Heart right ventricle (tissue), 16 donors: ENCODE data around the gene C16orf82. TPM values are rescaled to one million over a fixed set of nuclear protein-coding genes. Genes with fewer than 3 reads are reported as not detected.

Experiments
- ATAC-seq, 8 donors: fragments of 200-7000 bp; cut with Tn5 transposase; one replicate each; pipeline ENCODE4 v1.9.1; 2020; ENCODE audit warnings: mild to moderate bottlenecking in 8 of 8, moderate library complexity in 8 of 8, moderate number of reproducible peaks in 1 of 8
- DNase-seq, 2 donors: peaks; one replicate each; pipeline ENCODE4 v3.0.0-alpha.2; 2020
- H3K27ac ChIP-seq, 10 donors: fragments of 200-600 bp; sonication (generic) in 2 of 10; one replicate each; pipeline versions ENCODE4 v1.5.0 to v1.8.0; 2020 to 2022; ENCODE audit warnings: mild to moderate bottlenecking in 3 of 10
- H3K27me3 ChIP-seq, 7 donors: fragments of 200-600 bp; one replicate each; pipeline ENCODE4 v1.8.0; 2021 to 2022; ENCODE audit warnings: mild to moderate bottlenecking in 2 of 7
- H3K36me3 ChIP-seq, 9 donors: fragments of 200-600 bp; sonication (generic) in 1 of 9; one replicate each; pipeline versions ENCODE4 v1.5.0 to v1.8.0; 2020 to 2022; ENCODE audit warnings: mild to moderate bottlenecking in 2 of 9
- H3K4me1 ChIP-seq, 9 donors: fragments of 200-600 bp; sonication (generic) in 1 of 9; one replicate each; pipeline versions ENCODE4 v1.5.0 to v1.8.0; 2020 to 2022; ENCODE audit warnings: mild to moderate bottlenecking in 4 of 9
- H3K4me3 ChIP-seq, 10 donors: fragments of 200-600 bp; sonication (generic) in 2 of 10; one replicate each; pipeline versions ENCODE4 v1.5.0 to v1.8.0; 2020 to 2022; ENCODE audit warnings: mild to moderate bottlenecking in 7 of 10, moderate library complexity in 2 of 10
- H3K9me3 ChIP-seq, 11 donors: fragments of 200-600 bp in 10 of 11; sonication (generic) in 2 of 11; one replicate each; pipeline versions ENCODE4 v1.5.0 to v1.8.0; 2013 to 2022; ENCODE audit warnings: mild to moderate bottlenecking in 2 of 11, control low read depth in 1 of 11, moderate library complexity in 1 of 11
- WGBS, 2 donors: extraction: QIAGEN DNeasy Blood & Tissue Kit; methylation state at CpG; one replicate each; pipeline ENCODE4 v1.1.7; 2013; ENCODE audit warnings: inconsistent platforms in 1 of 2; 5-methylcytosine and 5-hydroxymethylcytosine counted together
- intact Hi-C, 10 donors: fragments of 100-400 bp; cut with DNase I; formaldehyde crosslinking; loops; one replicate each; pipeline versions ENCODE4 v1.11.1 to v1.14.2; 2022
- long read RNA-seq, 3 donors: library from polyadenylated mRNA; unstranded; transcript quantifications; one replicate each; pipeline ENCODE4 v2.0.0, GENCODE V29; 2020 to 2021
- polyA plus RNA-seq, 2 donors: library from polyadenylated mRNA; stranded (reverse); fragments of 200-250 nt; gene quantifications; one replicate each; pipeline ENCODE4 v1.2.3, GENCODE V29; 2013
- total RNA-seq, 10 donors: library from RNA; stranded (reverse); fragmentation: NEBNext Ultra II Directional in 3 of 10; extraction: Animal tissue kit (Norgen Biotek cat#: 25700) in 3 of 10; gene quantifications; one replicate each; pipeline versions ENCODE4 v1.2.1 to v1.2.4, GENCODE V29; 2021 to 2023
- TF ChIP-seq, protein P1 (sequence below), 9 donors: fragments of 200-600 bp; sonication (generic) in 2 of 9; IDR thresholded peaks; one replicate each; pipeline versions ENCODE4 v1.5.0 to v1.8.0; 2021 to 2022; ENCODE audit warnings: antibody characterized with exemption in 9 of 9, mild to moderate bottlenecking in 5 of 9, moderate library complexity in 1 of 9
- donor health status: Arrhythmogenic right ventricular cardiomyopathy.
- donor health status: ischemic (EF 13 %, LVEDD 7.1; RV severe dilation, severe dysfunction).
- donor health status: healthy with polysubstance abuse.
- donor health status: DM: no; HTN: yes; CAD: no.
- donor health status: DM: no; HTN: no; CAD: no.
- donor health status: ischemic (EF 25% LVEDD 6.9; RV normal size, moderate dysfunction).
- donor health status: ischemic (EF 25% LVEDD 5.7; RV mildly dilated, moderate dysfunction).
- donor health status: healthy.
- donor health status: DM: yes; HTN: yes; CAD: no.
- donor health status: Ischemic cardiomyopathy.
- donor health status: ischemic (EF 35%, LVEDD 5.7; RV mildly dilated, moderate dysfunction).
- donor health status: nonischemic (EF 11% LVEDD 7.7; RV severe dilation, severe dysfunction).
- donor health status: DM: yes; HTN: yes; CAD: no.
- donor health status: PGD.
- donor health status: ischemic (EF 29% LVEDD 5.4; RV normal size, mild dysfunction).
- donor health status: nonischemic (EF 23%, LVEDD 6.1; RV moderate dilation, normal function).

The C16orf82 gene
- total RNA-seq (not detected), polyA plus RNA-seq (not detected)
- long read RNA-seq, donor 1: 0 reads
- long read RNA-seq, donor 2: 0 reads
- long read RNA-seq, donor 3: 0 reads

GRCh38 chr16:27066668-27067537, at the start of gene C16orf82:
Gene C16orf82 (plus strand): TSS chr16:27066927.
- 42 to 45% methylated on average over 22 of the region's 22 CpGs for WGBS, 2 donors
- ATAC-seq: peak in 2 of 8 donors; percentile 24 to 67

DNA sequence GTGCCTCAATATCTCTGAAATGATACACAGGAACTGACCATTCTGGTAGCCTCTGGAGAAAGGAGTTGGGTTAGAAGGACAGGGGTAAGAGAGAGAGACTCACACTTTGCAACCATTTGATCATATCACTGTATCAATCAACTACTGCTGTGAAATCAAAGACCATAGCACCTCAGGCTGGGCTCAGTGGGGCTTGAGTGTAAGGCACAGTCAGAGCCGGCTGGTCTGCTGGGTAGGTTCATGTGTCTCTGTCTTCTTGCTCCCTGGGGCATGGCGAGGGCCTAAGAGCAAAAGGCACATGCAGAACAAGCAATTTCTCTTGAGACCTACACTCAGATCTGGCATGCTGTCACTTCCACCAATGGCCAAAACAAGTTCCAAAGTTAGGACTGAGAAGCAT, 46.7 kb upstream of the C16orf82 start:
- H3K4me1 ChIP-seq: no peaks in the 10 kb centered on the region

More at GRCh38 chr16:27066668-27067537, at the start of gene C16orf82:
- Histone ChIP-seq H3K36me3 (no peaks in the 10 kb centered on the region), H3K4me1 (no peaks in the 10 kb centered on the region), H3K27ac (no peak within 1 kb of the TSS), H3K4me3 (no peak within 1 kb of the TSS), H3K9me3 (peaks cover 0 to 10% (median 0%) of the 10 kb centered on the region in 11 donors), H3K27me3 (peaks cover 0 to 32% (median 21%) of the 10 kb centered on the region in 7 donors)
- TF ChIP-seq, protein P1, sequence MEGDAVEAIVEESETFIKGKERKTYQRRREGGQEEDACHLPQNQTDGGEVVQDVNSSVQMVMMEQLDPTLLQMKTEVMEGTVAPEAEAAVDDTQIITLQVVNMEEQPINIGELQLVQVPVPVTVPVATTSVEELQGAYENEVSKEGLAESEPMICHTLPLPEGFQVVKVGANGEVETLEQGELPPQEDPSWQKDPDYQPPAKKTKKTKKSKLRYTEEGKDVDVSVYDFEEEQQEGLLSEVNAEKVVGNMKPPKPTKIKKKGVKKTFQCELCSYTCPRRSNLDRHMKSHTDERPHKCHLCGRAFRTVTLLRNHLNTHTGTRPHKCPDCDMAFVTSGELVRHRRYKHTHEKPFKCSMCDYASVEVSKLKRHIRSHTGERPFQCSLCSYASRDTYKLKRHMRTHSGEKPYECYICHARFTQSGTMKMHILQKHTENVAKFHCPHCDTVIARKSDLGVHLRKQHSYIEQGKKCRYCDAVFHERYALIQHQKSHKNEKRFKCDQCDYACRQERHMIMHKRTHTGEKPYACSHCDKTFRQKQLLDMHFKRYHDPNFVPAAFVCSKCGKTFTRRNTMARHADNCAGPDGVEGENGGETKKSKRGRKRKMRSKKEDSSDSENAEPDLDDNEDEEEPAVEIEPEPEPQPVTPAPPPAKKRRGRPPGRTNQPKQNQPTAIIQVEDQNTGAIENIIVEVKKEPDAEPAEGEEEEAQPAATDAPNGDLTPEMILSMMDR (IDR thresholded peaks at IDR 0.05): no peak
- intact Hi-C loops: no loop called here
- DNase-seq: no peak

DNA sequence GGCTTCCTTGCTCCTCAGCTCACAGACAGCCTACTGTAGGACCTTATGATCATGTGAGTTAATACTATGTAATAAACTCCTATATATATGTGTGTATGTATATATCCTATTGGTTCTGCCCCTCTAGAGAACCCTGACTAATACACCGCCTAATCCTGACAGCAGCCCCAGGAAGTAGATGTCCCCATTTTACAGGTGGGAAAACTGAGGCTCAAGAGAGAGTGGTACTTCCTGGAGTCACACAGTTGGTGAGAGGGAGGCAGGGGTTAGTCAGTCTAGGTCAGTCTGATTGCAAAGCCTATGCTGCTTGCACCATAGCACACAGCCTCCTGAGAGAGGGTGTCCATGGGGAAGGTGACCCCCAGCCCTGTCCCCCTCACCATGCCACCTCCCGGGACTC, 42.7 kb upstream of the C16orf82 start:
- WGBS, 2 donors: 75 to 89% methylated on average over 2 of the region's 2 CpGs
- Histone ChIP-seq H3K9me3 (peaks cover 0 to 8% (median 0%) of the 10 kb centered on the region in 11 donors), H3K4me1 (no peaks in the 10 kb centered on the region), H3K27me3 (peaks cover 0 to 4% (median 0%) of the 10 kb centered on the region in 7 donors), H3K27ac (no peak overlapping the region), H3K36me3 (no peaks in the 10 kb centered on the region), H3K4me3 (no peak overlapping the region)
- ATAC-seq (no peak), DNase-seq (no peak)
- intact Hi-C loops: loop anchor here in 1 of 10 donors (10.0 kb wide), 1 partner anchor 61 kb away; no protein-coding TSS in a partner anchor
- TF ChIP-seq, protein P1 (IDR thresholded peaks at IDR 0.05): no peak

More for the DNA sequence above, 46.7 kb upstream of the C16orf82 start:
- Histone ChIP-seq H3K27ac (no peak overlapping the region), H3K27me3 (peaks cover 0 to 4% (median 0%) of the 10 kb centered on the region in 7 donors), H3K36me3 (no peaks in the 10 kb centered on the region), H3K4me3 (no peak overlapping the region), H3K9me3 (peaks cover 0 to 8% (median 0%) of the 10 kb centered on the region in 11 donors)
- DNase-seq (no peak), ATAC-seq (no peak)
- TF ChIP-seq, protein P1 (IDR thresholded peaks at IDR 0.05): no peak
- intact Hi-C loops: loop anchor here in 1 of 10 donors (10.0 kb wide), 1 partner anchor 65 kb away; no protein-coding TSS in a partner anchor
- 81 to 85% methylated on average over 2 of the region's 2 CpGs for WGBS, 2 donors

GRCh38 chr16:27025581-27025980, 41.1 kb upstream of the C16orf82 start:
- WGBS, 2 donors: 72 to 77% methylated on average over 6 of the region's 6 CpGs
- H3K27me3 ChIP-seq: peaks cover 0 to 8% (median 0%) of the 10 kb centered on the region in 7 donors
- intact Hi-C loops: loop anchor here in 1 of 10 donors (10.0 kb wide), 1 partner anchor 59 kb away; no protein-coding TSS in a partner anchor
- TF ChIP-seq, protein P1 (IDR thresholded peaks at IDR 0.05): no peak
- H3K36me3 ChIP-seq: no peaks in the 10 kb centered on the region
- no peak overlapping the region for H3K4me3 ChIP-seq
- H3K9me3 ChIP-seq: peaks cover 0 to 4% (median 0%) of the 10 kb centered on the region in 11 donors
- DNase-seq (no peak), ATAC-seq (no peak)
- H3K27ac ChIP-seq: no peak overlapping the region
- H3K4me1 ChIP-seq: no peaks in the 10 kb centered on the region
